ENCODE data around the gene NUCKS1.

Gene NUCKS1

DNA sequence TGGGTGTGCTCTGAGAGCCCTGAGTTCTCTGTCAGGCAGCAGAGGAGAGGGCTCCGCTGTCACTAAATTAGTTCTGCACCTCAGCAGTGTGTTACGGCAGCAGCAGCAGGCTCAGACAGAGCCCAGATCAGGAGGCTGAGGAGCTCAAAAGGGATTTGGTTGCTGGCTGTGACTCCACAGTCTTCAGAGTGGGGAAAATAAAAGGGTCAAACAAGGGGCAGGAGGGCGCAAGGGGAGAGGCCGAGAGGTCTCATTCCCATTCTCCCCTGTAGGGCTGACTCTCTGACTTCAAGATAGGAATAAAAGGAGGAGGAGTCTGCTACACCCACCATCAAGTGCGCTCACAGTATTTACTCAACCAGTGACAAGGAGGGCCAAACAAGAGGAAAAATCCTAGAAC, 60.5 kb downstream of the NUCKS1 start:
- peaks cover 11% of the 10 kb centered on the region for H3K4me1 Mint-ChIP-seq
- H3K27me3 Mint-ChIP-seq = peaks cover 2% of the 10 kb centered on the region
- DNase-seq (ENCODE audit: low spot score in 2 of 2) (no peak), ATAC-seq (ENCODE audit: low read depth) (no peak)
- no peaks in the 10 kb centered on the region for H3K36me3 Mint-ChIP-seq
- no peaks in the 10 kb centered on the region for H3K9me3 Mint-ChIP-seq
- no peak overlapping the region for H3K4me3 Mint-ChIP-seq
- no peak overlapping the region for H3K27ac Mint-ChIP-seq

DNA sequence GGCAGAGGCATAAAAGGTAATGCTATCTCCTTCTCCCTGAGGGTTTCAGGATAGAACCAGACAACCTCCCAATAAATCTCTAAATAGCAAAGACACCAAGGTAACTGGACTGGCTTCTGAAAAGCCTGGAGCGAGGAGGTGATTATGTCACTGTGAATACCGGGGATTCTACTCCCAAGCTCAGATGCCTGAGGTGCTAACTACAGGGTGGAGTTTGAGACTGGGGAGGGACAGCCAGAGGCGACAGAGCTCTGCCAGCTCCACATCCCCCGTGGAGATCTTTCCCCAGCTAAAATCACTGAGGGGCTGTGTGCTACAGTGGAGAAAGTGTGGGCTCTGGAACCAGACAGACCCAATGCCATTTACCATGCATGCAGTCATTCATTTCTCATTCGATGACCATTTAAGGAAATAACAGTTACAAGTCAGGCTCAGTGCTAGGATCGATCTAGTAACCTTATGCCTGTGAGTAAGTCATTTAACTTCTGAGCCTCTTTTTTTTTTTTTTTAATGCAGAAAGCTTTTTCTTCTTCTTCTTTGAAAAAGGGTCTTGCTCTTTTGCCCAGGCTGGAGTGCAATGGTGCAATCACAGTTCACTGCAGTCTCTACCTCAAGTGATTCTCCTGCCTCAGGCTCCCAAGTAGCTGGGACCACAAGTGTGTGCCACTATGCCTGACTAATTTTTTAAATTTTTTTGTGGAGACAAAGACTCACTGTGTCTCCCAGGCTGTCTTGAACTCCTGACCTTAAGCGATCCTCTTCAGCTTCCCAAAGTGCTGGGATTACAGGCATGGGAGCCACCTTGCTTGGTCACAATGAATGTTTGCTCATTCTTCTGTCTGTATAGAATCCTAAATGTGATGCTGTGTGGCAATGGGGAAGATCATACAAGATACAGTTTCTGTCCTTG, 61.6 kb downstream of the NUCKS1 start:
- Mint-ChIP-seq H3K27ac (no peak overlapping the region), H3K4me1 (peaks cover 9% of the 10 kb centered on the region), H3K27me3 (peaks cover 2% of the 10 kb centered on the region), H3K4me3 (no peak overlapping the region), H3K36me3 (no peaks in the 10 kb centered on the region), H3K9me3 (no peaks in the 10 kb centered on the region)
- no peak for ATAC-seq (ENCODE audit: low read depth)
- DNase-seq (ENCODE audit: low spot score in 2 of 2) = no peak

- peaks cover 4% of the 10 kb centered on the region for H3K4me1 Mint-ChIP-seq
- H3K36me3 Mint-ChIP-seq = no peaks in the 10 kb centered on the region
- peaks cover 2% of the 10 kb centered on the region for H3K27me3 Mint-ChIP-seq
- ATAC-seq (ENCODE audit: low read depth) (no peak), DNase-seq (ENCODE audit: low spot score in 2 of 2) (no peak)
- no peaks in the 10 kb centered on the region for H3K9me3 Mint-ChIP-seq
- no peak overlapping the region for H3K4me3 Mint-ChIP-seq
- no peak overlapping the region for H3K27ac Mint-ChIP-seq
These were observed 62.7 kb downstream of the NUCKS1 start for GRCh38 chr1:205687242-205687641.

DNA sequence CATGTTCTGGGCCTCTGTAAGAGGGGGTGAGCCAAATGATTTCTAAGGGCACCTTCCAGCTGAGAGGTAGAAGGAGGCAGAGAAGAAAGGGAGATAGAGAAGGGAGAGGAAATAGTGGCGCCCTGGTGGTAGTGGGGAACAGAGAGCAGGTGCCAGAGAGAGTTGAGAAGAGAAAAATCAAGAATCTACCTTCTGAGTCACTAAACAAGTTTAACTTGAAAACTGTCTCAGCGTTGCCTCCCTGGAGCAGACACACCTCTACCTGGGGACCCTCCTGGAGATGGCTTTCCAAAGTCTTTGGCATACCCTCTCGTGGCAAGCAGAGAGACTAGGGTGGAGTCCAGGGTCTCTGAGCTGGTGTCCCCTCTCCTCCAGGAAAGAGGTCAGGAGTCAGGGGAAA, 68.6 kb downstream of the NUCKS1 start:
- Mint-ChIP-seq H3K36me3 (no peaks in the 10 kb centered on the region), H3K27me3 (no peaks in the 10 kb centered on the region), H3K4me3 (no peak overlapping the region), H3K9me3 (no peaks in the 10 kb centered on the region), H3K27ac (no peak overlapping the region), H3K4me1 (peaks cover 25% of the 10 kb centered on the region)
- ATAC-seq (ENCODE audit: low read depth) (no peak), DNase-seq (ENCODE audit: low spot score in 2 of 2) (no peak)

GRCh38 chr1:205680073-205680851, 69.7 kb downstream of the NUCKS1 start, which contains the start of gene SLC45A3:
Gene SLC45A3, minus strand, starts transcription at chr1:205680509. Its CDS starts 15,853 bp downstream, at chr1:205664656.
- Mint-ChIP-seq H3K9me3 (no peaks in the 10 kb centered on the region), H3K4me1 (peaks cover 32% of the 10 kb centered on the region), H3K36me3 (no peaks in the 10 kb centered on the region), H3K27me3 (no peaks in the 10 kb centered on the region), H3K27ac (peak within 1 kb of the TSS; percentile 78), H3K4me3 (peak within 1 kb of the TSS; percentile 87)
- ATAC-seq (ENCODE audit: low read depth) (peak; percentile 68), DNase-seq (ENCODE audit: low spot score in 2 of 2) (peak in 1 of 2 donors; percentile 54)

- H3K27ac Mint-ChIP-seq = peak overlapping the region; percentile 78
- H3K4me1 Mint-ChIP-seq = peaks cover 32% of the 10 kb centered on the region
- peak overlapping the region; percentile 87 for H3K4me3 Mint-ChIP-seq
- no peaks in the 10 kb centered on the region for H3K9me3 Mint-ChIP-seq
- H3K36me3 Mint-ChIP-seq = no peaks in the 10 kb centered on the region
- H3K27me3 Mint-ChIP-seq = no peaks in the 10 kb centered on the region
- ATAC-seq (ENCODE audit: low read depth) = no peak
- DNase-seq (ENCODE audit: low spot score in 2 of 2) = no peak
These were observed 71.5 kb downstream of the NUCKS1 start for GRCh38 chr1:205678286-205679111.

DNA sequence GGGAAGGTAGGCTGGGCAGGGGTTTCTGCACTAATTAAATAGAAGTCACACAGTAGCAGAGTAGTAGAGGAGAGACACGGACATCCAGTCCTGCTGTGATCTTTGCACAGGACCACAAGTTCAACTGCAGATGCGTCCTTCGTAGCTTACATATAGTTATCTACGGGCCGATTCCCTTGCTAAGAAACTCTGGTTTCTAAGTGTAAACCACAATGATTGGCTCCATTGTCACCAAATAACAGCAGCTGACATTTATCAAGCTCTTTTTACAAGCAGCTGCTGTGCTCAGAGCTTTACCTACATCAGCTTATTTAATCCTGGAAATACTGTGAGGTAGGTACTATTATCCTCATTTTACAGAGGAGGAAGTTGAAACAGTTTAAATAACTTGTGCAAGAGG, 72.8 kb downstream of the NUCKS1 start:
- DNase-seq (ENCODE audit: low spot score in 2 of 2) (no peak), ATAC-seq (ENCODE audit: low read depth) (no peak)
- Mint-ChIP-seq H3K27ac (peak overlapping the region; percentile 29), H3K4me1 (peaks cover 38% of the 10 kb centered on the region), H3K27me3 (no peaks in the 10 kb centered on the region), H3K36me3 (no peaks in the 10 kb centered on the region), H3K4me3 (peak overlapping the region; percentile 7), H3K9me3 (no peaks in the 10 kb centered on the region)

DNA sequence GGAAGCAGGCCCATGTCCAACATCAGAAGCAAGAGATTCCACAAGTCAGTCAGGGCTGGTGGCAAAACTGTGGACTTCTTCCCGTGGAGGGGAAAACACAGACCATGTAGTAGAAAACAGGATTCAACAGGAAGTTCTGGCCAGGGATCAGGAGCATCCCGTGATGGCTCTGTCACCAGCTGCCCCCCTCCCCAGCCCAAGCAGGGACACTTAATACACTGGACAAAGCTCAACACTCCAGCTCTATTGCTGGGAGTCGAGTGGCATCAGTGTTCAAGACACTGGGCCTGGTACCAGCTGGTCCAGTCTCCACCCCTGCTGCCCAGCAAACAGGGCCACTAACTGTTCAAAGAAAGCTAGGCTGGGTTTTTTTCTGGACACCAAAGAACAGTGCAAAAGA, 73.4 kb downstream of the NUCKS1 start:
- H3K27ac Mint-ChIP-seq = peak overlapping the region; percentile 29
- H3K36me3 Mint-ChIP-seq = no peaks in the 10 kb centered on the region
- DNase-seq (ENCODE audit: low spot score in 2 of 2) (no peak), ATAC-seq (ENCODE audit: low read depth) (no peak)
- H3K27me3 Mint-ChIP-seq = no peaks in the 10 kb centered on the region
- H3K9me3 Mint-ChIP-seq = no peaks in the 10 kb centered on the region
- no peak overlapping the region for H3K4me3 Mint-ChIP-seq
- peaks cover 44% of the 10 kb centered on the region for H3K4me1 Mint-ChIP-seq

DNA sequence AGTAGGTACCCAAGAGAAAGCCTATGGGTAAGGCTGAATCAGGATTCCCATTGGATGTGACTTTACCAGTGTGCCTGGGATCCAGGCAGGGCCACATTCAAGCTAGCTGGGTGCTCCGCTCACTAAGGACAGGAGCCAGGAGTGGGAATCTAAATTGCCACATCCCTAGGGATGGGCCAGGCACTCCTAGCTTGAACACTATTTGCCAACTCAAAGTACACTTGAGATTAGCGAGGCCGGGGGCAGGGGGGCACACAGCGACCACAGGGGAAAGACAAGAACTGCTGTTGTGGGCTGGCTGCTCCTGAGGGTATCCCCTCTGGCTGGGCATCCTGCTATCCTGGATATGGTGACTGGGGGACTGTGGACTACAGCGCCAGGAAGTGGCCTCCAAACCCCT, 74.0 kb downstream of the NUCKS1 start:
- Mint-ChIP-seq H3K4me3 (no peak overlapping the region), H3K4me1 (peaks cover 50% of the 10 kb centered on the region), H3K27ac (peak overlapping the region; percentile 46), H3K27me3 (no peaks in the 10 kb centered on the region), H3K9me3 (no peaks in the 10 kb centered on the region), H3K36me3 (no peaks in the 10 kb centered on the region)
- no peak for ATAC-seq (ENCODE audit: low read depth)
- DNase-seq (ENCODE audit: low spot score in 2 of 2) = no peak

- H3K27me3 Mint-ChIP-seq = no peaks in the 10 kb centered on the region
- H3K27ac Mint-ChIP-seq = peak overlapping the region; percentile 46
- DNase-seq (ENCODE audit: low spot score in 2 of 2) (no peak), ATAC-seq (ENCODE audit: low read depth) (no peak)
- H3K9me3 Mint-ChIP-seq = no peaks in the 10 kb centered on the region
- no peaks in the 10 kb centered on the region for H3K36me3 Mint-ChIP-seq
- no peak overlapping the region for H3K4me3 Mint-ChIP-seq
- peaks cover 50% of the 10 kb centered on the region for H3K4me1 Mint-ChIP-seq
These were observed 74.7 kb downstream of the NUCKS1 start for GRCh38 chr1:205675247-205675646.

- no peak for ATAC-seq (ENCODE audit: low read depth)
- Mint-ChIP-seq H3K36me3 (no peaks in the 10 kb centered on the region), H3K4me1 (peaks cover 57% of the 10 kb centered on the region), H3K27ac (peak overlapping the region; percentile 75), H3K27me3 (no peaks in the 10 kb centered on the region), H3K4me3 (no peak overlapping the region), H3K9me3 (no peaks in the 10 kb centered on the region)
- no peak for DNase-seq (ENCODE audit: low spot score in 2 of 2)
These were observed 77.0 kb downstream of the NUCKS1 start for GRCh38 chr1:205672970-205673369.

DNA sequence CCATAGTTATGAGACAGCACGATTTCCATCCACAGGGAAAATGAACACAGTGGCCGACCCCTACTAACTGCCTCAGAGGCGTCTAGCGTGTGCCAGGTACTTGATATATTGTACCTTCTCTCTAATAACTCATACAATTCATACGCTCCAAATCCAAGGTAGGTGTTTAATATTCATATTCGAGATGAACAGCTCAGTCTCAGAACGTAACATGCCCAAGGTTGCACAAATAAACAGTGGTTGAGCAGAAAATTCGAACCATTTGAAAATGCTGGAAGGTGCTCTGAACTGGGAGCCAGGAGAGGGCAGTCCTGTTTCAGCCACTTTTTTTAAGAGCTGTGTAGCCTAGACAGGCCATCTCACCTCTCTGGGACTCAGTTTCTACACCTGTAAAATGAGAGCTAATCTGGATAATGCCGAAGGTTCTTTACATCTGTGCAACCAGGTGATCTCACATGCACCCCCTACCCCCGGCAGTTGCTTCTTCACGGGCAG, 77.5 kb downstream of the NUCKS1 start:
- H3K9me3 Mint-ChIP-seq = no peaks in the 10 kb centered on the region
- peak overlapping the region; percentile 75 for H3K27ac Mint-ChIP-seq
- no peaks in the 10 kb centered on the region for H3K36me3 Mint-ChIP-seq
- H3K4me1 Mint-ChIP-seq = peaks cover 58% of the 10 kb centered on the region
- no peak for DNase-seq (ENCODE audit: low spot score in 2 of 2)
- ATAC-seq (ENCODE audit: low read depth) = no peak
- H3K4me3 Mint-ChIP-seq = peak overlapping the region; percentile 51
- no peaks in the 10 kb centered on the region for H3K27me3 Mint-ChIP-seq

DNA sequence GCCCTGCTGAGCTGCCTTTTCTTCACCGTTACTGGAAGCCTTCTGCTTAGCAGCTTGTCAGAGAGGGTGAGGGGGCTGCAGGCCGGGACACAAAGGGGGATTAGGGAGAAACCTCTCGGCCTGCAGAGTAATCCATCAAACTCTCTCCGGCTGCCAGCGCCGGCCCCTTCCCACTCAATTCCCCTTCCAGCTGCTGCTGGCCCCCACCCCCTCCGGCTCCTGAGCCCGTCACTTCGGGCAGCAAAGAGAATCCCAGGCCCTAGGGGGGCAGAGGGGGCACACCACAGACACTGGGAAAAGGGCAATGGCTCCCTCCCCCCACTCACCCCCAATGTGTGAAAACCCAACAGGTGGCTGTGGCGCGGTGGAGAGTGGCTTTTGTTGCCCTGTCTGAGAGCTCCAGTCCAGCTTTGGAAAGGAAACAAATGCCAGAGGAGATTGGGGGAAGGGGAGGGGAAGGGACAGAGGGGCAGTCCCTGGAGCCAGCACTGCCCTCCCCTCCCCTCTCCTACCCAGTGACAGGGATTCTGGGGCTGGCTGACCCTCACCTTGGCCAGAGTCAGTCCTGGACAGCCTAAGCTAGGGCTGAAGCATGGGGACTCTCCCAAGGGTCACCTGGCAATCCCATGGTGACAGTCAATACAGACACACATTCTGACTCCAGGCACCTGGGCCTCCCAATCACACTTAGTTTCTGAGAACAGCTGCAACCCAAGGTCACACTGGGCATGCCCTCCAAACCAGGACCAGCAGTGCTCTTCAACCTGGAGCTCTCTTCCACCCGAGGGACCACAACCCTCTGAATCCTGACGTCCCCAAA, 79.2 kb downstream of the NUCKS1 start:
- no peaks in the 10 kb centered on the region for H3K36me3 Mint-ChIP-seq
- H3K27ac Mint-ChIP-seq = peak overlapping the region; percentile 94
- ATAC-seq (ENCODE audit: low read depth) (no peak), DNase-seq (ENCODE audit: low spot score in 2 of 2) (no peak)
- no peaks in the 10 kb centered on the region for H3K9me3 Mint-ChIP-seq
- H3K4me3 Mint-ChIP-seq = peak overlapping the region; percentile 51
- peaks cover 55% of the 10 kb centered on the region for H3K4me1 Mint-ChIP-seq
- H3K27me3 Mint-ChIP-seq = no peaks in the 10 kb centered on the region
